ENCODE results near the gene RAD18. TPM values are rescaled to one million over a fixed set of nuclear protein-coding genes. Genes with fewer than 3 reads are reported as not detected.
A peak's percentile ranks its signal among the peaks of the same experiment; 100 is the strongest.

RAD18 gene
- total RNA-seq, 1 donor from 2014 or later = 17.0 TPM

- no peak for DNase-seq
Measured at GRCh38 chr3:8964436-8965370, 1.4 kb upstream of the RAD18 start.

GRCh38 chr3:8962226-8962861, 928 bp downstream of the RAD18 start:
- no peak for DNase-seq

GRCh38 chr3:8959668-8960067, 3.6 kb downstream of the RAD18 start:
- no peak for DNase-seq

- DNase-seq = no peak
Measured at GRCh38 chr3:8954938-8955763, 8.1 kb downstream of the RAD18 start.

GRCh38 chr3:8953313-8953712, 10.0 kb downstream of the RAD18 start:
- no peak for DNase-seq

GRCh38 chr3:8952130-8952529, 11.1 kb downstream of the RAD18 start:
- DNase-seq = no peak

- DNase-seq = no peak
Measured at GRCh38 chr3:8945890-8946600, 17.2 kb downstream of the RAD18 start.

GRCh38 chr3:8942746-8943488, 20.4 kb downstream of the RAD18 start:
- no peak for DNase-seq

GRCh38 chr3:8942115-8942514, 21.2 kb downstream of the RAD18 start:
- no peak for DNase-seq

GRCh38 chr3:8938021-8938420, 25.3 kb downstream of the RAD18 start:
- DNase-seq = no peak

GRCh38 chr3:8937064-8938020, 25.9 kb downstream of the RAD18 start:
- no peak for DNase-seq

- DNase-seq = no peak
Measured at GRCh38 chr3:8932507-8932906, 30.8 kb downstream of the RAD18 start.

GRCh38 chr3:8931342-8931741, 31.9 kb downstream of the RAD18 start:
- no peak for DNase-seq

GRCh38 chr3:8929860-8930259, 33.4 kb downstream of the RAD18 start:
- no peak for DNase-seq

- no peak for DNase-seq
Measured at GRCh38 chr3:8914491-8914890, 48.8 kb downstream of the RAD18 start.

GRCh38 chr3:8911781-8912180, 51.5 kb downstream of the RAD18 start:
- DNase-seq = no peak

GRCh38 chr3:8909160-8909559, 54.1 kb downstream of the RAD18 start:
- DNase-seq = no peak

- no peak for DNase-seq
Measured at GRCh38 chr3:8903191-8903590, 60.1 kb downstream of the RAD18 start.

- DNase-seq = no peak
Measured at GRCh38 chr3:8900869-8901268, 62.4 kb downstream of the RAD18 start.

- peak; percentile 5 for DNase-seq
Measured at GRCh38 chr3:8899876-8900460, 63.3 kb downstream of the RAD18 start.
